K562 (cell line): ENCODE measurements around the gene SETD3. TPM values are rescaled to one million over a fixed set of nuclear protein-coding genes. Genes with fewer than 3 reads are reported as not detected.

Source experiments
- NR2C2 ChIP-seq, 2 experiments: fragments of 200-800 bp in 1 of 2; sonication (Bioruptor generic) in 1 of 2; sonication (generic) in 1 of 2; formaldehyde crosslinking in 1 of 2; IDR thresholded peaks; 2 replicates each; pipeline versions ENCODE4 v1.6.1 to v1.8.0; 2016 to 2022; ENCODE audit warnings: mild to moderate bottlenecking in 1 of 2, missing compliant biosample characterization in 1 of 2, missing genetic modification characterization in 1 of 2, missing genetic modification reagents in 1 of 2
- PML ChIP-seq: IDR thresholded peaks from 2 replicates; pipeline ENCODE4 v1.6.1; 2012; ENCODE audit warnings: low read length, inconsistent platforms
- RREB1 ChIP-seq: fragments of 250-450 bp; sonication (Bioruptor Pico); IDR thresholded peaks from 2 replicates; pipeline ENCODE4 v1.4.0; 2020
- SRSF1 ChIP-seq: fragments of 200-400 bp; formaldehyde crosslinking; IDR thresholded peaks from 2 replicates; pipeline ENCODE4 v1.6.1; 2017; ENCODE audit warnings: mild to moderate bottlenecking, low read depth, low read length, moderate library complexity
- TBL1XR1 ChIP-seq, 2 experiments: IDR thresholded peaks; 2 replicates each; pipeline ENCODE4 v1.6.1; 2012; ENCODE audit warnings: improper control_type of control experiment in 2 of 2, low read length in 2 of 2, mild to moderate bottlenecking in 1 of 2
- ZFP1 ChIP-seq: fragments of 450-650 bp; formaldehyde crosslinking; IDR thresholded peaks from 2 replicates; pipeline ENCODE4 v1.4.0; 2020; ENCODE audit warnings: mild to moderate bottlenecking, mixed read lengths
- polyA plus RNA-seq, 8 experiments: library from polyadenylated mRNA; depleted of rRNA in 4 of 8; stranded (reverse) in 5 of 8; unstranded in 3 of 8; fragments of >200 nt; fragmentation: Nextera tagmentation in 2 of 8; fragmentation: Illumina TruSeq in 1 of 8; extraction: Ambion mirVana in 2 of 8; extraction: Trizol in 1 of 8; gene quantifications; 2 replicates each; pipeline versions ENCODE4 v1.2.1 to v1.2.3, GENCODE V29; 2011 to 2014; ENCODE audit warnings: inconsistent platforms in 1 of 8, missing spikeins in 1 of 8
- total RNA-seq, 7 experiments: library from RNA; depleted of rRNA in 6 of 7; stranded (reverse); fragments of >200 nt in 6 of 7; fragmentation: Illumina TruSeq in 2 of 7; extraction: Trizol in 2 of 7; gene quantifications; 2 replicates each; pipeline versions ENCODE4 v1.2.1 to v1.2.3, GENCODE V29; 2011 to 2021; ENCODE audit warnings: low replicate concordance in 1 of 7
- TF ChIP-seq, protein P1 (sequence below): IDR thresholded peaks from 3 replicates; pipeline ENCODE4 v1.6.1; 2011; ENCODE audit warnings: borderline replicate concordance, mild to moderate bottlenecking; ENCODE audit not compliant: insufficient read length, insufficient read depth

Gene SETD3
- total and polyA plus RNA-seq, 9 of the 15 experiments (the other 6 are each of a cell fraction or from before 2014, with no cell fraction given): 8.5 to 35.9 (median 26.5) TPM

DNA sequence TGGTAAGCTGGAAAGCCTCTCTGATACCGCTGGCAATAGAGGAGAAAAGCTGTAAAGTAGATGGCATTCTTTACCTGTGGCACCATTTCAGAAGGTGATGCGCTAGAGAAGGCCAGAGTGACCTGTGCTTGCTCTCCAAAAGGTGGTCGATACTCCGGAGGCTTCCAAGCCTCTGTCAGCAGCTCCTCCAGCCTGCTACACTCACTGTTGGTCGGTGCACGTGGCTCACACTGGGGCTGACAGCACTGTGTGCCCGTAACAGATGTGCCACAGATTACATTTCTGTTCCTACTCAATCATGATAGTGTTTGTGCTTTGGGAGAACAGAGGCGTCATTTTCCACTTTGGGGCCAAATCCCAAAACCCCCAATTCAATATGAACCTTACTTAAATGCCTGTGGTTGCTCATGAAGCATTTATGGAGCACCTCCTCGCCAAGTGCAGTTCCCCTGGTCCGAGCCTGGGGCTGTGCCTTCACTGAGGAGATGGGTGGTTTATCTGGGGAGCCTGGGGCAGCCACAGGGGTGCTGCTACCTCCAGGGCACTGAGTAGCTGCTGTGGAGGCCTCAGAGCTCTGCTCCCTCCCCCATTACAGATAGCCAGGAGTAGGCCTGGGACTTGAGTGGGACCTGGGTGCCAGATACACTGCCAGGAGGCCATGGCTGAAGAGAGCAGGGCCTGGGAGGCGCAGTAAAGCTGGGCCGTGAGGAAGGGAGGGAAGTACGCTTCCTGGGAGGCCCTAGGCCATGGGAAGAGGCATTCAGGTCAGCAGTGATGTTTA, 27.4 kb upstream of the SETD3 start (continued):
- no peak for TF ChIP-seq ZFP1 (CRISPR knock-in tag)
- TF ChIP-seq, protein P1, sequence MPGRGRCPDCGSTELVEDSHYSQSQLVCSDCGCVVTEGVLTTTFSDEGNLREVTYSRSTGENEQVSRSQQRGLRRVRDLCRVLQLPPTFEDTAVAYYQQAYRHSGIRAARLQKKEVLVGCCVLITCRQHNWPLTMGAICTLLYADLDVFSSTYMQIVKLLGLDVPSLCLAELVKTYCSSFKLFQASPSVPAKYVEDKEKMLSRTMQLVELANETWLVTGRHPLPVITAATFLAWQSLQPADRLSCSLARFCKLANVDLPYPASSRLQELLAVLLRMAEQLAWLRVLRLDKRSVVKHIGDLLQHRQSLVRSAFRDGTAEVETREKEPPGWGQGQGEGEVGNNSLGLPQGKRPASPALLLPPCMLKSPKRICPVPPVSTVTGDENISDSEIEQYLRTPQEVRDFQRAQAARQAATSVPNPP: no peak
- TF ChIP-seq TBL1XR1 (IDR thresholded peaks at IDR 0.05; ENCODE audit: low read length in 2 of 2): no peak
- no peak for TF ChIP-seq SRSF1
- TF ChIP-seq PML: no peak
- TF ChIP-seq NR2C2 (CRISPR knock-in tag; IDR thresholded peaks at IDR 0.05): no peak
- no peak for TF ChIP-seq NR2C2 (tag; IDR thresholded peaks at IDR 0.05)
- no peak for TF ChIP-seq RREB1
